Neuronal stem cell (in vitro differentiated cells): ENCODE measurements around the gene OCA2.

Source experiments
- DNase-seq: peaks from one replicate; pipeline ENCODE4 v3.0.0-alpha.2; 2013; ENCODE audit warnings: low spot score
- H2AFZ ChIP-seq: one replicate; pipeline ENCODE4 v1.6.1; 2013; ENCODE audit warnings: mild to moderate bottlenecking, low read length, inconsistent platforms
- H2AK5ac ChIP-seq: 2 replicates; pipeline ENCODE4 v1.6.1; 2013; ENCODE audit warnings: low read depth, mild to moderate bottlenecking, inconsistent platforms, low read length, moderate library complexity, mixed read lengths
- H2BK120ac ChIP-seq: 2 replicates; pipeline ENCODE4 v1.6.1; 2013; ENCODE audit warnings: low read depth, mild to moderate bottlenecking, inconsistent platforms, low read length, moderate library complexity, mixed read lengths
- H2BK12ac ChIP-seq: one replicate; pipeline ENCODE4 v1.6.1; 2013; ENCODE audit warnings: low read length, inconsistent platforms
- H2BK15ac ChIP-seq: 2 replicates; pipeline ENCODE4 v1.6.1; 2013; ENCODE audit warnings: mild to moderate bottlenecking, low read length, inconsistent platforms, mixed read lengths
- H2BK5ac ChIP-seq: one replicate; pipeline ENCODE4 v1.6.1; 2013; ENCODE audit warnings: inconsistent platforms, mild to moderate bottlenecking, low read length, moderate library complexity
- H3K14ac ChIP-seq: one replicate; pipeline ENCODE4 v1.6.1; 2013; ENCODE audit warnings: low read length, inconsistent platforms
- H3K18ac ChIP-seq: 2 replicates; pipeline ENCODE4 v1.6.1; 2013; ENCODE audit warnings: low read length, inconsistent platforms
- H3K23ac ChIP-seq: 2 replicates; pipeline ENCODE4 v1.6.1; 2013; ENCODE audit warnings: low read depth, mild to moderate bottlenecking, mixed read lengths, low read length, inconsistent platforms; ENCODE audit not compliant: poor library complexity
- H3K27ac ChIP-seq: replicated peaks from 3 replicates; pipeline ENCODE4 v1.5.1; 2013; ENCODE audit warnings: low read length, inconsistent platforms
- H3K27me3 ChIP-seq, 3 experiments: 2 replicates each; pipeline ENCODE4 v1.6.1; 2013; ENCODE audit warnings: low read length in 3 of 3, mild to moderate bottlenecking in 2 of 3, inconsistent platforms in 1 of 3, low read depth in 1 of 3, mixed read lengths in 1 of 3, moderate library complexity in 1 of 3; ENCODE audit not compliant: control insufficient read depth in 3 of 3, insufficient read depth in 3 of 3
- H3K36me3 ChIP-seq, 2 donors: replicated peaks in 1 of 2; 2 replicates each; pipeline ENCODE4 v1.6.1; 2013; ENCODE audit warnings: low read length in 2 of 2; ENCODE audit not compliant: control insufficient read depth in 2 of 2, insufficient read depth in 2 of 2
- H3K4ac ChIP-seq: 2 replicates; pipeline ENCODE4 v1.6.1; 2013; ENCODE audit warnings: inconsistent platforms, mild to moderate bottlenecking, low read length, moderate library complexity
- H3K4me1 ChIP-seq, 2 donors: 1 replicate in 1 of 2; 2 replicates in 1 of 2; pipeline ENCODE4 v1.6.1; 2013; ENCODE audit warnings: low read length in 2 of 2, low read depth in 1 of 2; ENCODE audit not compliant: control insufficient read depth in 2 of 2, insufficient read depth in 1 of 2
- H3K4me2 ChIP-seq: one replicate; pipeline ENCODE4 v1.6.1; 2013; ENCODE audit warnings: mild to moderate bottlenecking, low read length, inconsistent platforms; ENCODE audit not compliant: insufficient read depth, poor library complexity, severe bottlenecking
- H3K4me3 ChIP-seq, 2 donors: 2 replicates each; pipeline ENCODE4 v1.5.1; 2013; ENCODE audit warnings: low read length in 2 of 2, mild to moderate bottlenecking in 2 of 2, inconsistent platforms in 1 of 2, moderate library complexity in 1 of 2
- H3K79me1 ChIP-seq: one replicate; pipeline ENCODE4 v1.6.1; 2013; ENCODE audit warnings: low read depth, mild to moderate bottlenecking, inconsistent platforms, low read length, moderate library complexity
- H3K9ac ChIP-seq: one replicate; pipeline ENCODE4 v1.6.1; 2013; ENCODE audit warnings: mild to moderate bottlenecking, low read depth, low read length, inconsistent platforms; ENCODE audit not compliant: poor library complexity
- H3K9me3 ChIP-seq, 2 donors: replicated peaks in 1 of 2; 2 replicates each; pipeline versions ENCODE3 to v1.6.1; 2013; ENCODE audit warnings: low read length in 2 of 2, mild to moderate bottlenecking in 2 of 2, inconsistent platforms in 1 of 2, low read depth in 1 of 2, mixed read lengths in 1 of 2, moderate library complexity in 1 of 2; ENCODE audit not compliant: control insufficient read depth in 2 of 2, insufficient read depth in 1 of 2
- H4K8ac ChIP-seq: one replicate; pipeline ENCODE4 v1.6.1; 2013; ENCODE audit warnings: low read depth, mild to moderate bottlenecking, inconsistent platforms, low read length, moderate library complexity
- H4K91ac ChIP-seq: one replicate; pipeline ENCODE4 v1.6.1; 2013; ENCODE audit warnings: low read length, low read depth, mild to moderate bottlenecking, inconsistent platforms; ENCODE audit not compliant: poor library complexity
- WGBS, 2 donors: extraction: QIAGEN DNeasy Blood & Tissue Kit; methylation state at CpG; one replicate each; pipeline ENCODE4 v1.1.7; 2013; ENCODE audit warnings: missing lambda C conversion rate in 2 of 2, mixed read lengths in 1 of 2; ENCODE audit not compliant: insufficient read length in 2 of 2, insufficient replicate concordance in 1 of 2; ENCODE audit errors: extremely low coverage in 2 of 2; 5-methylcytosine and 5-hydroxymethylcytosine counted together

The OCA2 gene

DNA sequence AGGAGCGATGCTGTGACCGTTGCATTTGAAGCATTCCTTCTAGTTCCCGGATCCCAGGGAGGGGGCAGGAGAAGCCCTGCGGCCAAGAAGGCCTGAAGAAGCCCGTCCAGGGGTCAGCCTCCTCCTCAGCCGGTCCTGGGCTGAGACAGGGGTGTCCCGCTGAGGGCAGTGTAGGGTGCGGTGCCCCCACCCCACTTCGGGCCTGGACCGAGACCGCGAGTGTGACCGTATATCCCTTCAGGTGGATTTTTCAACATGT, 2.8 kb downstream of the OCA2 start:
- Histone ChIP-seq H3K18ac (no peak overlapping the region), H3K4me1 (peaks cover 18 to 21% of the 10 kb centered on the region in 2 donors), H2BK15ac (no peak overlapping the region), H4K91ac (no peak overlapping the region), H3K27me3 (peaks cover 20 to 86% (median 74%) of the 10 kb centered on the region in 3 experiments), H2BK120ac (no peak overlapping the region), H3K23ac (peak overlapping the region; percentile 0), H3K27ac (no peak overlapping the region), H2AK5ac (no peak overlapping the region), H2BK12ac (no peak overlapping the region), H3K9me3 (peaks cover 2% of the 10 kb centered on the region in 2 donors), H2AFZ (peak overlapping the region; percentile 86), H2BK5ac (no peak overlapping the region), H3K4ac (no peak overlapping the region), H3K9ac (no peak overlapping the region), H3K4me2 (peak overlapping the region; percentile 89), H3K36me3 (no peaks in the 10 kb centered on the region), H4K8ac (no peak overlapping the region), H3K14ac (no peak overlapping the region), H3K4me3 (peak overlapping the region; percentile 31 to 71), H3K79me1 (no peaks in the 10 kb centered on the region)
- no peak for DNase-seq
- no CpG with 5 or more reads among the region's 13 CpGs for WGBS, 2 donors

DNA sequence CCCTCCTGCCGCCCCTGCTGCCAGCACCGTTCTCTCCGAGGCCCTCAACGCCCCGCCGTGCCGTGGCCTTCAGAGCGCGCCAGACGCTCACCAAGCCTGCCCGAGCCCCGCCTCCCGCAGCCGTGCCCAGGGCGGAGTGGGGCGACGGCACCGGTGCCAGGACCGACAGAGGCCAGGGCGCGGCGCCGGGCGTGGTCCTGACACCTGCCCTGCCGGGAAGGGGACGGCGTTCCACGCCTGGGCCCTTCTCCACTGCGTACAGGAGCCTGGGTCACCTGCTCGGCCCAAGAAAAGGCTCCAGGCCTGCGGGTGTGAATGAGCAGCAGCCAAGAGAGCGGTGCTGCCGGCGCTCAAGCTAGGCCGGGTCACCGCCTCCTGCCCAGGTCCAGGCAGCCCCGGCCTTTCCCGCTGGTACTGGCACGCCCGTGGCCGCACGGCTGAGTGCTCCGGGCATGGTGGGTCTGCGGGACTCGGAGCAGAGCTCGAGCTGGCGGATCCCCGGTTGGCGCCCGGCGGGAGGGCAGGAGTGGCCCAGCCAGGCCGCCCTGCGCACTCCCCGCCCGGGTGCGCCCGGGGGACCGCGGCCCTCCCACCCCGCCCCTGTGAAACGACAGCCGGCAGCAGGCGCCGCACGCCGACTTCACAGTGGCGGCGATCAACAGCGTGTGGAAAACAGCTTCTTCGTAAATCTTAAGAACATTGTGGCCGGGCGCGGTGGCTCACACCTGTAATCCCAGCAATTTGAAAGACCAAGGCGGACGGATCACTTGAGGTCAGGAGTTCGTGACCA, 4.2 kb downstream of the OCA2 start:
- WGBS, 2 donors = no CpG with 5 or more reads among the region's 76 CpGs
- Histone ChIP-seq H2BK120ac (no peak overlapping the region), H3K27ac (no peak overlapping the region), H4K8ac (peak overlapping the region; percentile 32), H3K4me2 (peak overlapping the region; percentile 89), H3K23ac (peak overlapping the region; percentile 85), H2BK12ac (no peak overlapping the region), H3K4ac (peak overlapping the region; percentile 84), H2BK15ac (no peak overlapping the region), H3K79me1 (no peaks in the 10 kb centered on the region), H3K4me3 (peak overlapping the region in 1 of 2 donors; percentile 75), H3K9me3 (peaks cover 2 to 3% of the 10 kb centered on the region in 2 donors), H3K14ac (peak overlapping the region; percentile 77), H3K36me3 (no peaks in the 10 kb centered on the region), H3K9ac (peak overlapping the region; percentile 57), H2BK5ac (peak overlapping the region; percentile 82), H3K27me3 (peaks cover 20 to 72% (median 66%) of the 10 kb centered on the region in 3 experiments), H3K18ac (peak overlapping the region; percentile 91), H3K4me1 (peaks cover 18 to 21% of the 10 kb centered on the region in 2 donors), H2AFZ (peak overlapping the region; percentile 49), H2AK5ac (peak overlapping the region; percentile 89), H4K91ac (no peak overlapping the region)
- DNase-seq = no peak

DNA sequence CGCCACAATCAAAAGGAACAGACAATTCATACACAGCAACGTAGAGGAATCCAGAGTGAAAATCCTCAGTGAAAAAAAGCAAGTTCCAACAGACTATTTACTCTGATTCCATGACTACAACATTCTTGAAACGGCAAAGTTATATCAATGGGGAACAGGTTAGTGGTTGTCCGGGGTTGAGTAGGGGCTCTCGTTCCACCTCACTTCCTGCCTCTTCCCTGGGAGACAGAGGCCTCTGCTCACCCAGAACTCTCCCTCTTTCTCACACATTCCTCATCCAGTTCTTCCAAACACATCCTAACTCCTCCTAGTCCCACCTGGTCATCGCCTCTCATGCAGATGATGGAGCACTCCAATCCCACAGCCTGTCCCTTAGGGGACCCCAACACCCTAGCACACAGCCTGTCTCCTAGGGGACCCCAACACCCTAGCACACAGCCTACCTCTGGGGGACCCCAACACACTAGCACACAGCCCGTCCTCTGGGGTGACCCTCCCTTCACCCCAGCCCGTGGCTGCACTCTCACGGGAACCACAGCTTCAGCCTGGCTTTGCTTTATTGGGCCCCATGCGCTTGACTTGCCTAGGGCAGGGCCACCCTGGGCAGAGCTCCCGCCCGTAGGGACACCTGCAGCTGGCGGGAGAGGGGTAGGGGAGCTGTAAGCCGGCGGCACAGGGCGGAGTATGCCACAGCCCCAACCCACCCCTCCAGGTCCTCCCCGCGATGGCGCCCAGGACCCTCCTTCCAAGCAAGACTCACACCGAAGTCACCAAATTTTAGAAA, 5.2 kb downstream of the OCA2 start:
- DNase-seq = no peak
- peaks cover 20 to 67% (median 59%) of the 10 kb centered on the region in 3 experiments for H3K27me3 ChIP-seq
- H2BK5ac ChIP-seq = peak overlapping the region; percentile 83

DNA sequence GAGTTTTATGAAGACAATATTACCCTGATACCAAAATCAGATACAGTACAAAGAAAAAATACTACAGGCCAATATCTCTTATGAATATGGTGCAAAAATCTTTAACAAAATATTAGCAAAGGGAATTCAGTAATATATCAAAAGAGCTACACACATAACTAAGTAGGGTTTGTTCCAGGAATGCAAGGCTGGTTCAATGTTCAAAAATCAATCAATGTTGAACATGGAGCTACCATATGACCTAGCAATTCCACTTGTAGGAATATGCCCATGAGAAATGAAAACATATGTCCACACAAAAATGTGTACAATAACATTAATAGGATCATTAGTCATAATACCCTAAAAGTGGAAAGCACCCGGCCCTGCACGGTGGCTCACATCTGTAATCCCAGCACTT, 7.8 kb downstream of the OCA2 start:
- Histone ChIP-seq H3K27ac (no peak overlapping the region), H2BK120ac (no peak overlapping the region)
- WGBS, 2 donors = no CpG with 5 or more reads among the region's 2 CpGs

More for the DNA sequence above, 5.2 kb downstream of the OCA2 start:
- WGBS, 2 donors = no CpG with 5 or more reads among the region's 20 CpGs
- no peak overlapping the region for H4K91ac ChIP-seq
- H2AFZ ChIP-seq = no peak overlapping the region
- no peak overlapping the region for H3K9ac ChIP-seq
- H4K8ac ChIP-seq = no peak overlapping the region
- H3K23ac ChIP-seq = peak overlapping the region; percentile 75
- H2BK15ac ChIP-seq = no peak overlapping the region
- H3K27ac ChIP-seq = no peak overlapping the region
- H2AK5ac ChIP-seq = peak overlapping the region; percentile 89
- peak overlapping the region; percentile 2 for H2BK120ac ChIP-seq
- no peaks in the 10 kb centered on the region for H3K79me1 ChIP-seq
- no peaks in the 10 kb centered on the region for H3K36me3 ChIP-seq
- H3K4me1 ChIP-seq = peaks cover 16% of the 10 kb centered on the region in 2 donors
- H3K4me2 ChIP-seq = peak overlapping the region; percentile 2
- no peak overlapping the region for H3K4ac ChIP-seq
- H3K9me3 ChIP-seq = peaks cover 2 to 3% of the 10 kb centered on the region in 2 donors
- no peak overlapping the region for H3K4me3 ChIP-seq
- peak overlapping the region; percentile 52 for H3K18ac ChIP-seq
- peak overlapping the region; percentile 31 for H2BK12ac ChIP-seq
- no peak overlapping the region for H3K14ac ChIP-seq

More for the DNA sequence above, 7.8 kb downstream of the OCA2 start:
- no peak overlapping the region for H3K23ac ChIP-seq
- H3K9me3 ChIP-seq = peaks cover 3% of the 10 kb centered on the region in 2 donors
- H4K91ac ChIP-seq = no peak overlapping the region
- no peak overlapping the region for H4K8ac ChIP-seq
- H2BK15ac ChIP-seq = no peak overlapping the region
- H3K36me3 ChIP-seq = no peaks in the 10 kb centered on the region
- H3K27me3 ChIP-seq = peaks cover 10 to 41% (median 32%) of the 10 kb centered on the region in 3 experiments
- no peak overlapping the region for H3K4me3 ChIP-seq
- no peak overlapping the region for H3K9ac ChIP-seq
- H2AK5ac ChIP-seq = no peak overlapping the region
- DNase-seq = no peak
- no peak overlapping the region for H3K18ac ChIP-seq
- H3K4me1 ChIP-seq = peaks cover 8% of the 10 kb centered on the region in 2 donors
- H3K4ac ChIP-seq = no peak overlapping the region
- no peaks in the 10 kb centered on the region for H3K79me1 ChIP-seq
- H3K4me2 ChIP-seq = no peak overlapping the region
- no peak overlapping the region for H2AFZ ChIP-seq
- H2BK12ac ChIP-seq = no peak overlapping the region
- H3K14ac ChIP-seq = no peak overlapping the region
- H2BK5ac ChIP-seq = no peak overlapping the region
